Measurements from ENCODE around the gene FBRSL1. TPM values are rescaled to one million over a fixed set of nuclear protein-coding genes. Genes with fewer than 3 reads are reported as not detected.

FBRSL1 gene
- total and polyA plus RNA-seq, 2 experiments from 2014 or later, result 0.63 to 4.6 TPM

DNA sequence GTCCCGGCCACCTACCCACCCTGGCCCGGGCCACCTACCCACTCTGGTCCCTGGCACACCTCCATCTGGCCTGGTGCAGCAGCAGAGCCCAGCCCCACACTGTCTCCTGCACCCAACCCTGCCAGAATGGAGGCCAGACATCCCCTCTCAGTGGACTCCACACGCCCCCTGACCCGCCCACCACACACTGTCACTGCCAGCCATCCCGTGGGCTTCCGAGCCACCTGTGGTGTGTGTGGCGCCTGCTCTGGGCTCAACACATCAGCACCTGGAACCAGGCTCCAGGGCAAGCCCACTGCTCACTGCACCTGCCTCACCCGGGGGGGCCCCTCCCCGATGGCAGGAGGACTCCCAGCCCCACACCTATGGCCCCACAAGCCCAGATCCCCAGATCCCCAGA, 50.5 kb downstream of the FBRSL1 start:
- Histone ChIP-seq H3K36me3 (ENCODE audit: low read depth) (no peaks in the 10 kb centered on the region), H4K20me1 (ENCODE audit: insufficient read depth) (no peaks in the 10 kb centered on the region), H2AFZ (no peak overlapping the region), H3K4me2 (ENCODE audit: unreplicated experiment) (no peak overlapping the region), H3K9me3 (ENCODE audit: low read depth) (no peaks in the 10 kb centered on the region), H3K27me3 (replicated peaks; ENCODE audit: insufficient read depth) (no peaks in the 10 kb centered on the region), H3F3A (ENCODE audit: insufficient read depth) (no peaks in the 10 kb centered on the region), H3K4me3 (no peak overlapping the region), H3K27ac (no peak overlapping the region), H3K4me1 (ENCODE audit: insufficient read depth) (no peaks in the 10 kb centered on the region), H3K9ac (no peak overlapping the region), H3K9me2 (ENCODE audit: insufficient read depth) (no peaks in the 10 kb centered on the region), H3K79me2 (ENCODE audit: insufficient read depth) (no peaks in the 10 kb centered on the region)
- in situ Hi-C loops (cut with MboI), result no loop called here
- DNase-seq, result no peak
- no peak for TF ChIP-seq EZH2phosphoT487 (IDR thresholded peaks at IDR 0.05; ENCODE audit: insufficient read depth, low read depth)
- no peak for TF ChIP-seq EZH2 (IDR thresholded peaks at IDR 0.05; ENCODE audit: insufficient read depth, poor library complexity, severe bottlenecking)
- 80 to 90% methylated on average over 5 to 9 of the region's 9 CpGs for WGBS, 2 experiments (ENCODE audit: low coverage in 1 of 2, low lambda C conversion rate in 2 of 2, missing lambda C conversion rate in 2 of 2)

DNA sequence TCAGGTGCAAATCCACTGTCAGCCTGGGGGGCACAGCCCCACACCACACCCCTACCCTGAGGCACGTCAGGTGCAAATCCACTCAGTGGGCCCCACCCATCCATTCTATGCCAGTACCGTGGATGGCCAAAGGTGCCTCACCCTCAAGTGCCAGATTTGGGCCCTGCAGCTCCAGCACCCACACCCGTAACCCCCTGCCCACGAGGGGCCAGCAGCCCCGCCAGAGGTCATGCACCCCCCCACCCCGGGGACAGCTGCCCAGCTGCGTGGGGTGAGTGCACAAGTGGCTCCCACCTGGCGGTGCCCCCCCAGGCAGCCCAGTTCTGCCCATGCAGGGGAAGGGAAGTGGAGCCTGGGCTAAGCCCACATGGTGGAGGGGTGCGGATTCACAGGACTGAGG, 51.2 kb downstream of the FBRSL1 start:
- no peak overlapping the region for H3K4me3 ChIP-seq
- H3K9me2 ChIP-seq (ENCODE audit: insufficient read depth), result no peaks in the 10 kb centered on the region
- H3K36me3 ChIP-seq (ENCODE audit: low read depth), result no peaks in the 10 kb centered on the region
- TF ChIP-seq EZH2 (IDR thresholded peaks at IDR 0.05; ENCODE audit: insufficient read depth, poor library complexity, severe bottlenecking) (no peak), EZH2phosphoT487 (IDR thresholded peaks at IDR 0.05; ENCODE audit: insufficient read depth, low read depth) (no peak)
- no peaks in the 10 kb centered on the region for H3K9me3 ChIP-seq (ENCODE audit: low read depth)
- H3K27me3 ChIP-seq (replicated peaks; ENCODE audit: insufficient read depth), result no peaks in the 10 kb centered on the region
- H4K20me1 ChIP-seq (ENCODE audit: insufficient read depth), result no peaks in the 10 kb centered on the region
- WGBS, 2 experiments (ENCODE audit: low coverage in 1 of 2, low lambda C conversion rate in 2 of 2, missing lambda C conversion rate in 2 of 2), result 95 to 100% methylated on average over 4 to 5 of the region's 9 CpGs
- H3K79me2 ChIP-seq (ENCODE audit: insufficient read depth), result no peaks in the 10 kb centered on the region
- no peak for DNase-seq
- H3K9ac ChIP-seq, result no peak overlapping the region
- in situ Hi-C loops (cut with MboI), result no loop called here
- H3K27ac ChIP-seq, result no peak overlapping the region
- H3K4me2 ChIP-seq (ENCODE audit: unreplicated experiment), result no peak overlapping the region
- no peaks in the 10 kb centered on the region for H3K4me1 ChIP-seq (ENCODE audit: insufficient read depth)
- no peak overlapping the region for H2AFZ ChIP-seq
- H3F3A ChIP-seq (ENCODE audit: insufficient read depth), result no peaks in the 10 kb centered on the region

DNA sequence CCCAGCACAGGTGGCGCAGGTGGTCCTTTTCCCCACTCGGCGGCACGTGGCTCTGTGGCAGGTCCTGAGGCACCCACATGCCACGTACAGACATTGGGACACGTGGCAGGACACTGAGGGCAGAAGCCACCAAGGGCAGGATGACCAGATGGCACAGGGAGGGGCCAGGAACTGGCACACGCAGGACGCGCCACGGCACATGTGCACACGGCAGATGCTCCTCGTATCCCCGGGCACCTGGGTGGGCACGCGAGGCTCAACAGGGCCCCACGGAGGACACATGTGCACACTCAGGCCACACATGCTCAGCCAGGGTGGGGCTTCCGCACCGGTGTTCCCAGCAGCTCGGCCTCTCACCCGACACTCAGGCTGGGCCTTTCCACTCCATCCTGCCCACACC, 52.0 kb downstream of the FBRSL1 start:
- in situ Hi-C loops (cut with MboI), result no loop called here
- 97 to 98% methylated on average over 16 to 20 of the region's 20 CpGs for WGBS, 2 experiments (ENCODE audit: low coverage in 1 of 2, low lambda C conversion rate in 2 of 2, missing lambda C conversion rate in 2 of 2)
- no peak overlapping the region for H3K9ac ChIP-seq

DNA sequence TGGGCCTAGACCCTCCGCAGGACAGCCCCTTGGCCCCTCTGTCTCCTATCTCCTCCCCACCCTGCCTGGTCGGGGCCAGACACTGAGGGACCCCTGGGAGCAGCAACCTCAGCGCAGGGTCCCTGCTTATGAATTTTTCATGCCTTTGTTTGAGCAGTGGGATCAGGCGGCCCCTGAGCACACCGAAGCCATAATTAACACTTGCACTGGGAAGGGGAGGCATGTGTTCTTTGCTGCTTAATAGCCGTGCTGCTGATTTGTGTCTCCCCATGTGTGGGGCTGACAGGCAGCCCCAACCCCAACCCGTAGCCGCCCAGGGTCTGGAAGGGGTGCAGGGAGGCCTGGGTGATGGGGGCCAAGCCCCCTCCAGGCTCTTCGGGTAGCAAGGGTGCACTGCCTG, 52.7 kb downstream of the FBRSL1 start:
- Histone ChIP-seq H3K36me3 (ENCODE audit: low read depth) (no peaks in the 10 kb centered on the region), H3K4me2 (ENCODE audit: unreplicated experiment) (no peak overlapping the region), H3K9ac (no peak overlapping the region), H3F3A (ENCODE audit: insufficient read depth) (no peaks in the 10 kb centered on the region), H3K27me3 (replicated peaks; ENCODE audit: insufficient read depth) (no peaks in the 10 kb centered on the region), H3K4me3 (no peak overlapping the region), H3K9me2 (ENCODE audit: insufficient read depth) (no peaks in the 10 kb centered on the region), H3K79me2 (ENCODE audit: insufficient read depth) (no peaks in the 10 kb centered on the region), H3K27ac (no peak overlapping the region), H2AFZ (no peak overlapping the region), H4K20me1 (ENCODE audit: insufficient read depth) (no peaks in the 10 kb centered on the region), H3K9me3 (ENCODE audit: low read depth) (no peaks in the 10 kb centered on the region), H3K4me1 (ENCODE audit: insufficient read depth) (no peaks in the 10 kb centered on the region)
- in situ Hi-C loops (cut with MboI), result no loop called here
- 92% methylated on average over 9 of the region's 9 CpGs for WGBS, 2 experiments (ENCODE audit: low coverage in 1 of 2, low lambda C conversion rate in 2 of 2, missing lambda C conversion rate in 2 of 2)
- TF ChIP-seq EZH2phosphoT487 (IDR thresholded peaks at IDR 0.05; ENCODE audit: insufficient read depth, low read depth) (no peak), EZH2 (IDR thresholded peaks at IDR 0.05; ENCODE audit: insufficient read depth, poor library complexity, severe bottlenecking) (no peak)
- no peak for DNase-seq

More for the DNA sequence above, 52.0 kb downstream of the FBRSL1 start:
- Histone ChIP-seq H3K4me3 (no peak overlapping the region), H3F3A (ENCODE audit: insufficient read depth) (no peaks in the 10 kb centered on the region), H3K36me3 (ENCODE audit: low read depth) (no peaks in the 10 kb centered on the region), H4K20me1 (ENCODE audit: insufficient read depth) (no peaks in the 10 kb centered on the region), H2AFZ (no peak overlapping the region), H3K4me1 (ENCODE audit: insufficient read depth) (no peaks in the 10 kb centered on the region), H3K27me3 (replicated peaks; ENCODE audit: insufficient read depth) (no peaks in the 10 kb centered on the region), H3K27ac (no peak overlapping the region), H3K4me2 (ENCODE audit: unreplicated experiment) (no peak overlapping the region), H3K9me2 (ENCODE audit: insufficient read depth) (no peaks in the 10 kb centered on the region), H3K9me3 (ENCODE audit: low read depth) (no peaks in the 10 kb centered on the region), H3K79me2 (ENCODE audit: insufficient read depth) (no peaks in the 10 kb centered on the region)
- no peak for TF ChIP-seq EZH2phosphoT487 (IDR thresholded peaks at IDR 0.05; ENCODE audit: insufficient read depth, low read depth)
- TF ChIP-seq EZH2 (IDR thresholded peaks at IDR 0.05; ENCODE audit: insufficient read depth, poor library complexity, severe bottlenecking), result no peak
- no peak for DNase-seq

Measured in GM23248 (cell line).